GM13976 (cell line): Measurements from ENCODE around the gene ZNF595.
"Not testable (repeated sequence)": the region's sequence is repeated elsewhere in the genome, so short reads cannot be mapped to it uniquely, and the experiment has no call there.

Source experiments
- DNase-seq: peaks from one replicate; pipeline ENCODE4 v3.0.0; 2012; ENCODE audit warnings: low spot score
- CTCF ChIP-seq: IDR thresholded peaks from 2 replicates; pipeline ENCODE4 v1.5.1; 2012; ENCODE audit warnings: borderline replicate concordance, mild to moderate bottlenecking; ENCODE audit not compliant: insufficient read depth; ENCODE audit errors: extremely low read depth, missing control alignments, control extremely low read depth
- in situ Hi-C: fragments of 300-500 bp; cut with MboI; formaldehyde crosslinking; loops from one replicate; pipeline ENCODE4 v1.12.0; 2022; ENCODE audit warnings: low sequenced_read_pairs, mixed read lengths, inconsistent platforms; ENCODE audit not compliant: unreplicated experiment

ZNF595 gene

GRCh38 chr4:121408-122084 lies 68.4 kb downstream of the ZNF595 start:
- TF ChIP-seq CTCF = no peak
- in situ Hi-C loops = no loop called here
- DNase-seq = no peak

GRCh38 chr4:123922-124274 lies 70.8 kb downstream of the ZNF595 start:
- in situ Hi-C loops, DNase-seq: not testable (repeated sequence)

GRCh38 chr4:124275-125081 lies 71.4 kb downstream of the ZNF595 start, which contains the start of gene ZNF718:
Gene ZNF718 (plus strand): TSS chr4:124501. CDS start chr4:124671, 170 bp downstream.
- DNase-seq = peak; percentile 93
- no peak for TF ChIP-seq CTCF
- in situ Hi-C loops = no loop called here

- in situ Hi-C loops = no loop called here
- no peak for TF ChIP-seq CTCF
- DNase-seq = peak; percentile 69
These were observed 72.1 kb downstream of the ZNF595 start for GRCh38 chr4:125091-125771.

GRCh38 chr4:125833-126232 lies 72.7 kb downstream of the ZNF595 start:
- no peak for TF ChIP-seq CTCF
- no peak for DNase-seq
- in situ Hi-C loops = no loop called here

- no peak for DNase-seq
- in situ Hi-C loops = no loop called here
- TF ChIP-seq CTCF = no peak
These were observed 79.4 kb downstream of the ZNF595 start for GRCh38 chr4:132483-132882.
